HCT116 (cell line): ENCODE data around the gene CNTNAP5. TPM values are rescaled to one million over a fixed set of nuclear protein-coding genes. Genes with fewer than 3 reads are reported as not detected.

Experiments
- ATAC-seq: fragments of 200-7000 bp; cut with Tn5 transposase; 2 replicates; pipeline ENCODE4 v1.9.1; 2020; ENCODE audit warnings: mild to moderate bottlenecking, moderate library complexity
- BruUV-seq: library from RNA; stranded (reverse); fragments of 400-500 nt; replicated peaks from 2 replicates; lab custom pipeline; 2021; lab: Mats Ljungman, UMichigan
- CTCF ChIA-PET: fragments of 300-600 bp; sonication (Branson Sonifier 250); formaldehyde crosslinking; loops from one replicate; lab custom pipeline; 2021; ENCODE audit warnings: antibody characterized with exemption; lab: Charles Lee
- POLR2A ChIA-PET: fragments of 300-600, 350-600 bp; sonication (Branson Sonifier 250); formaldehyde crosslinking; loops from one replicate; lab custom pipeline; 2021; ENCODE audit warnings: antibody characterized with exemption; lab: Charles Lee
- RAD21 ChIA-PET, 2 experiments: fragments of 300-600 bp; sonication (Branson Sonifier 250); formaldehyde crosslinking; loops; one replicate each; lab custom pipeline; 2023; ENCODE audit warnings: low total read pairs in 2 of 2; ENCODE audit not compliant: uncharacterized antibody in 2 of 2, unreplicated experiment in 2 of 2, low non-redundant PET in 1 of 2; lab: Charles Lee
- DNase-seq: peaks from one replicate; pipeline ENCODE4 v3.0.0-alpha.2; 2010; ENCODE audit warnings: low read depth, low spot score
- H2AFZ ChIP-seq: fragments of 200-600 bp; shearing (Covaris generic), sonication (generic); 2 replicates; pipeline ENCODE4 v1.6.1; 2017; ENCODE audit warnings: low read depth, mixed run types, mixed read lengths, antibody characterized with exemption, low read length; ENCODE audit not compliant: poor library complexity, severe bottlenecking
- H3K27ac ChIP-seq: 2 replicates; pipeline ENCODE4 v1.5.1; 2012; ENCODE audit warnings: low read depth, low read length
- H3K27me3 ChIP-seq: fragments of 200-600 bp; sonication (generic); 2 replicates; pipeline ENCODE4 v1.6.1; 2016; ENCODE audit warnings: mixed run types, low read length, mixed read lengths; ENCODE audit not compliant: insufficient read depth
- H3K36me3 ChIP-seq, 2 experiments: fragments of 200-500 bp in 1 of 2; fragments of 200-600 bp in 1 of 2; sonication (Bioruptor generic) in 1 of 2; sonication (generic) in 1 of 2; 2 replicates each; pipeline versions ENCODE4 v1.5.1 to v1.6.1; 2014 to 2016; ENCODE audit warnings: low read length in 2 of 2, inconsistent platforms in 1 of 2, mixed read lengths in 1 of 2, mixed run types in 1 of 2; ENCODE audit not compliant: insufficient read depth in 2 of 2, control insufficient read depth in 1 of 2
- H3K4me1 ChIP-seq, 2 experiments: fragments of 200-600 bp in 1 of 2; sonication (generic) in 1 of 2; 2 replicates each; pipeline versions ENCODE4 v1.5.1 to v1.6.1; 2012 to 2017; ENCODE audit warnings: low read length in 2 of 2, inconsistent platforms in 1 of 2, mild to moderate bottlenecking in 1 of 2, mixed read lengths in 1 of 2, mixed run types in 1 of 2, moderate library complexity in 1 of 2; ENCODE audit not compliant: insufficient read depth in 2 of 2, control insufficient read depth in 1 of 2
- H3K4me2 ChIP-seq: fragments of 200-600 bp; sonication (generic); 2 replicates; pipeline ENCODE4 v1.6.1; 2017; ENCODE audit warnings: mixed run types, low read length, mixed read lengths
- H3K4me3 ChIP-seq, 2 experiments: fragments of 200-600 bp in 1 of 2; sonication (generic) in 1 of 2; replicated peaks in 1 of 2; 2 replicates each; pipeline ENCODE4 v1.5.1; 2011 to 2016; ENCODE audit warnings: low read length in 2 of 2, control low read depth in 1 of 2, low read depth in 1 of 2, mild to moderate bottlenecking in 1 of 2, mixed read lengths in 1 of 2, mixed run types in 1 of 2
- H3K79me2 ChIP-seq: fragments of 200-600 bp; sonication (generic); 2 replicates; pipeline ENCODE4 v1.6.1; 2017; ENCODE audit warnings: mild to moderate bottlenecking, mixed run types, low read length, moderate library complexity, mixed read lengths; ENCODE audit not compliant: insufficient read depth
- H3K9ac ChIP-seq: fragments of 200-600 bp; sonication (generic); 2 replicates; pipeline ENCODE4 v1.6.1; 2016; ENCODE audit warnings: low read length, mixed read lengths
- H3K9me2 ChIP-seq: fragments of 200-600 bp; sonication (generic), shearing (Covaris generic); 2 replicates; pipeline ENCODE4 v1.6.1; 2017; ENCODE audit warnings: mixed run types, mild to moderate bottlenecking, moderate library complexity; ENCODE audit not compliant: insufficient read depth
- H3K9me3 ChIP-seq, 2 experiments: fragments of 200-500 bp in 1 of 2; fragments of 200-600 bp in 1 of 2; sonication (Bioruptor generic) in 1 of 2; sonication (generic) in 1 of 2; 2 replicates each; pipeline ENCODE4 v1.6.1; 2014 to 2017; ENCODE audit warnings: low read length in 2 of 2, mixed read lengths in 2 of 2, inconsistent platforms in 1 of 2, low read depth in 1 of 2, mild to moderate bottlenecking in 1 of 2, mixed run types in 1 of 2, moderate library complexity in 1 of 2; ENCODE audit not compliant: control insufficient read depth in 1 of 2, insufficient read depth in 1 of 2
- H4K20me1 ChIP-seq: fragments of 200-600 bp; sonication (generic), shearing (Covaris generic); 2 replicates; pipeline ENCODE4 v1.6.1; 2017; ENCODE audit warnings: mixed run types, mild to moderate bottlenecking, moderate library complexity; ENCODE audit not compliant: insufficient read depth
- ATF3 ChIP-seq: IDR thresholded peaks from 2 replicates; pipeline ENCODE4 v1.6.1; 2012
- EGR1 ChIP-seq: IDR thresholded peaks from 2 replicates; pipeline ENCODE4 v1.6.1; 2012; ENCODE audit warnings: low read depth
- EZH2 ChIP-seq: fragments of 200-600 bp; sonication (generic); IDR thresholded peaks from 2 replicates; pipeline ENCODE4 v1.6.1; 2017; ENCODE audit warnings: antibody characterized with exemption, mixed run types
- JUND ChIP-seq: IDR thresholded peaks from 2 replicates; pipeline ENCODE4 v1.6.1; 2012
- POLR2A ChIP-seq: IDR thresholded peaks from 2 replicates; pipeline ENCODE4 v1.7.0; 2011; ENCODE audit warnings: borderline replicate concordance; ENCODE audit not compliant: insufficient read depth, insufficient read length; ENCODE audit errors: extremely low read depth
- POLR2AphosphoS5 ChIP-seq: IDR thresholded peaks from 2 replicates; pipeline ENCODE4 v1.6.1; 2011; ENCODE audit warnings: mild to moderate bottlenecking, low read depth, low read length, moderate library complexity
- RAD21 ChIP-seq: IDR thresholded peaks from 2 replicates; pipeline ENCODE4 v1.6.1; 2012; ENCODE audit warnings: low read depth, mild to moderate bottlenecking
- SIN3A ChIP-seq: IDR thresholded peaks from 2 replicates; pipeline ENCODE4 v1.6.1; 2012; ENCODE audit warnings: low read depth
- SRF ChIP-seq: IDR thresholded peaks from 2 replicates; pipeline ENCODE4 v1.6.1; 2012; ENCODE audit warnings: low read depth
- TCF7L2 ChIP-seq: IDR thresholded peaks from 2 replicates; pipeline ENCODE4 v1.7.0; 2011; ENCODE audit warnings: borderline replicate concordance, inconsistent platforms; ENCODE audit not compliant: insufficient read depth, insufficient read length; ENCODE audit errors: extremely low read depth
- ZFX ChIP-seq: fragments of 450-650 bp; IDR thresholded peaks from 2 replicates; pipeline ENCODE4 v1.6.1; 2017
- ZNF274 ChIP-seq: fragments of 200-500 bp; sonication (Bioruptor generic); IDR thresholded peaks from 2 replicates; pipeline ENCODE4 v1.6.1; 2014; ENCODE audit warnings: mild to moderate bottlenecking, low read depth, low read length, inconsistent platforms
- intact Hi-C: fragments of 100-400 bp; cut with micrococcal nuclease; formaldehyde crosslinking; loops from 2 replicates; pipeline ENCODE4 v1.10.0; 2022
- total RNA-seq: library from RNA; stranded (reverse); gene quantifications from one replicate; pipeline ENCODE4 v1.2.1, GENCODE V29; 2021; ENCODE audit not compliant: unreplicated experiment

The CNTNAP5 gene
- total RNA-seq, 1 experiment from 2014 or later, result not detected

GRCh38 chr2:124879640-124880039, 854.6 kb downstream of the CNTNAP5 start:
- BruUV-seq, result no TSS peak
- no peaks in the 10 kb centered on the region for H3K9me2 ChIP-seq
- no peaks in the 10 kb centered on the region for H3K36me3 ChIP-seq
- no peak overlapping the region for H3K4me3 ChIP-seq
- H3K79me2 ChIP-seq, result no peaks in the 10 kb centered on the region
- H3K27ac ChIP-seq, result no peak overlapping the region
- H3K4me2 ChIP-seq, result no peak overlapping the region
- intact Hi-C loops, result no loop called here
- TF ChIP-seq ZFX (no peak), SIN3A (no peak), ZNF274 (no peak), TCF7L2 (no peak), JUND (no peak), EZH2 (no peak), EGR1 (no peak), RAD21 (no peak)
- ATAC-seq (no peak), DNase-seq (no peak)
- CTCF ChIA-PET, result no interaction called here
- no peak overlapping the region for H3K9ac ChIP-seq
- POLR2A ChIA-PET, result no interaction called here
- H2AFZ ChIP-seq, result no peak overlapping the region
- no peaks in the 10 kb centered on the region for H4K20me1 ChIP-seq
- H3K27me3 ChIP-seq, result no peaks in the 10 kb centered on the region
- peaks cover 13 to 18% of the 10 kb centered on the region in 2 experiments; a peak in 2 of 4 replicates for H3K9me3 ChIP-seq
- H3K4me1 ChIP-seq, result no peaks in the 10 kb centered on the region
- RAD21 ChIA-PET, result no interaction called here

- H3K4me3 ChIP-seq, result no peak overlapping the region
- H3K27ac ChIP-seq, result no peak overlapping the region
- no peaks in the 10 kb centered on the region for H3K27me3 ChIP-seq
- ChIA-PET POLR2A (no interaction called here), CTCF (no interaction called here), RAD21 (no interaction called here)
- no TSS peak for BruUV-seq
- no peaks in the 10 kb centered on the region for H3K9me2 ChIP-seq
- no peak for DNase-seq
- no peak overlapping the region for H2AFZ ChIP-seq
- no peak for TF ChIP-seq EGR1
- no peak for TF ChIP-seq POLR2A
- TF ChIP-seq SRF, result no peak
- TF ChIP-seq ZFX, result no peak
- TF ChIP-seq POLR2AphosphoS5, result no peak
- no peak for TF ChIP-seq ATF3
- no peak for TF ChIP-seq JUND
- no peaks in the 10 kb centered on the region for H3K4me1 ChIP-seq
- ATAC-seq, result no peak
- H3K79me2 ChIP-seq, result no peaks in the 10 kb centered on the region
- H3K4me2 ChIP-seq, result no peak overlapping the region
- intact Hi-C loops, result no loop called here
- no peaks in the 10 kb centered on the region for H3K36me3 ChIP-seq
- H3K9ac ChIP-seq, result no peak overlapping the region
- H4K20me1 ChIP-seq, result no peaks in the 10 kb centered on the region
- H3K9me3 ChIP-seq, result peaks cover 13 to 19% of the 10 kb centered on the region in 2 experiments; a peak in 2 of 4 replicates
These were observed 855.9 kb downstream of the CNTNAP5 start for GRCh38 chr2:124880995-124881394.
